Large intestine (tissue), 3 donors: ENCODE measurements around the gene LMNTD2. TPM values are rescaled to one million over a fixed set of nuclear protein-coding genes. Genes with fewer than 3 reads are reported as not detected.

Experiments
- DNase-seq, 2 donors: peaks; one replicate each; pipeline versions ENCODE4 v3.0.0 to v3.0.0-alpha.2; 2013
- H3K27ac ChIP-seq: one replicate; pipeline ENCODE4 v1.5.1; 2013; ENCODE audit warnings: low read length
- H3K27me3 ChIP-seq: 2 replicates; pipeline ENCODE4 v1.6.1; 2013; ENCODE audit warnings: low read length; ENCODE audit not compliant: control insufficient read depth, insufficient read depth
- H3K36me3 ChIP-seq: 2 replicates; pipeline ENCODE4 v1.6.1; 2013; ENCODE audit warnings: low read length; ENCODE audit not compliant: control insufficient read depth, insufficient read depth
- H3K4me1 ChIP-seq: one replicate; pipeline ENCODE4 v1.6.1; 2013; ENCODE audit warnings: low read length; ENCODE audit not compliant: control insufficient read depth, insufficient read depth
- H3K4me3 ChIP-seq: one replicate; pipeline ENCODE4 v1.5.1; 2013; ENCODE audit warnings: low read length
- H3K9me3 ChIP-seq: one replicate; pipeline ENCODE4 v1.6.1; 2013; ENCODE audit warnings: mild to moderate bottlenecking, low read depth, low read length, moderate library complexity; ENCODE audit not compliant: control insufficient read depth
- WGBS: methylation state at CpG from one replicate; pipeline ENCODE4 v1.1.5; 2013; ENCODE audit warnings: low lambda C conversion rate; ENCODE audit not compliant: insufficient coverage; 5-methylcytosine and 5-hydroxymethylcytosine counted together
- polyA plus RNA-seq: library from polyadenylated mRNA; unstranded; fragments of 120-200 nt; gene quantifications from one replicate; pipeline ENCODE4 v1.2.1, GENCODE V29; 2013

LMNTD2 gene
- polyA plus RNA-seq, 1 donor: 4.6 TPM

DNA sequence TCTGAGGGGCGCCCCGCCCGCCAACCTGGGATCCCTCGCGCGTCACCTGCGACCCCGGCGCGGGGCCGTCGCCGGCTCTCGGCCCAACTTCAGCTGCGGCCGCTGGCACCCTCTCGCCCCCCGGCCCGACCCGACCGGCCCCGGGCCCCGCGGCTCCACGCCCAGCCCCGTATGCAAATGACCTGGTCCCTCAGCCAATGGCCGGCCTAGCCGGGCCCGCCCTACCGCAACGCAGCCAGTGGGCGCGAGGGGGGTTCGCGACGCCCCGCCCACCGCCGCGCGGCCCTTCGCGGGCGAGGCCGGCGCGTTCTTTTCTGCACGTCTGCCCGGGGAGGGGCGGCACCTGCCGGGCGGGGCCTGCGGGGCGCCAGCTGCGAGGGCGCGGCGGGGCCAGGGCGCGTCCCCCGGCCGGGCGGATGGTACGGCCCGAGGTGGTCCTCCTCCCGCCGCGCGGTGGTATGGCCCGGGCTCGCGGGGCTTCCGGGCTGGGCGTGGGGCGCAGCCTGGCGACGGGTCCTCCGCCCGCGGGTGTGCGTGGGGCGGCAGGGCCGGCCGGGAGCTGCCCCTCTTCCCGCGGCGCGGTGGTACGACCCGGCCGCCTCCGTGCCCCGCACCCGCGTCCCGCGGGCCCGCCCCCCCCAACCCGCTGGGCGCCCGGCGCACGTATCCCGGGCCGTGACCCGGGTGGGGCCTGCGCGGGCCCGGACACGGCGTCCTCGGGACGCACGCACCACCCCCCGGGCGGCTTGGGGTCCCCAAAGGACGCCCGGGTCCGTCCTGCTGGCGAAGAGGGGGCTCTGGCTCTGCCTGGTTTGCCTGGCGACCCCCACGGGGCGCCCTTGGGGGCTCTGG lies 8.0 kb upstream of the LMNTD2 start:
- DNase-seq: peak; percentile 95 to 98
- peak overlapping the region; percentile 63 for H3K4me3 ChIP-seq
- H3K27ac ChIP-seq: no peak overlapping the region
- WGBS: no CpG with 5 or more reads among the region's 123 CpGs
- H3K4me1 ChIP-seq: peaks cover 16% of the 10 kb centered on the region
- no peaks in the 10 kb centered on the region for H3K9me3 ChIP-seq
- peaks cover 7% of the 10 kb centered on the region for H3K36me3 ChIP-seq
- peaks cover 18% of the 10 kb centered on the region for H3K27me3 ChIP-seq

DNA sequence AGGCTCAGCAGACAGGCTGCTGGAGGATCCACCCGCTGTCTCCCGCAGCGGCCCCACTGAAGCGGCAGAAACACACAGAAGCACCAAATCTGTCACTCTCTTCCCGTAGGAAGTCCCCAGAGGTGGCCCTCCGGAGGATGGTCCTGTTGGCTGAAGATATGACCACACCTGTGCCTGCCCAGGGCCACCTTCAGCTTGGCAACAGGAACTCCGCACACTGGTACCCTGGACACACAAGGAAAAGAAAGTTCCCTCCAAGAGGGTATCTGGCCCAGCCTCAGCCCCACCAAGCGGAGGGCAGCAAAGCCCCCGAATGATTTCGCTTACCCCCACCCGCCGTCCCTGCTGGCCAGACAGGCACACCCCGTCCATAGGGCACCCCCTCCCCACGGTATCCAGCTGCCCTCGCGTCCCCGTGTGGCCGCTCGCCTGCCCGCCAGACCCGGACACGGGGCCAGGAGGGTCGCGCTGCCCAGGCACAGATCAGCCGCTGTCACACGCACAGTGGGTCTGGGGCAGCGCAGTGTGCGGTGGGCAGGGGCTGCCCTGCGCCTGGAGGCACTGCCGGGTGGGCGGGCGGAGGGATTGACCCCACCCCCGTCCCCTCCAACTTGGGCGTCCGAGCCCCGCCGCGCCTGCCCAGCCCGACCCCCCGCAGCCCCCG lies 7.2 kb upstream of the LMNTD2 start:
- H3K4me1 ChIP-seq: peaks cover 11% of the 10 kb centered on the region
- no CpG with 5 or more reads among the region's 41 CpGs for WGBS
- H3K36me3 ChIP-seq: peaks cover 15% of the 10 kb centered on the region
- H3K4me3 ChIP-seq: peak overlapping the region; percentile 41
- no peak for DNase-seq
- no peaks in the 10 kb centered on the region for H3K9me3 ChIP-seq
- no peak overlapping the region for H3K27ac ChIP-seq
- peaks cover 13% of the 10 kb centered on the region for H3K27me3 ChIP-seq

DNA sequence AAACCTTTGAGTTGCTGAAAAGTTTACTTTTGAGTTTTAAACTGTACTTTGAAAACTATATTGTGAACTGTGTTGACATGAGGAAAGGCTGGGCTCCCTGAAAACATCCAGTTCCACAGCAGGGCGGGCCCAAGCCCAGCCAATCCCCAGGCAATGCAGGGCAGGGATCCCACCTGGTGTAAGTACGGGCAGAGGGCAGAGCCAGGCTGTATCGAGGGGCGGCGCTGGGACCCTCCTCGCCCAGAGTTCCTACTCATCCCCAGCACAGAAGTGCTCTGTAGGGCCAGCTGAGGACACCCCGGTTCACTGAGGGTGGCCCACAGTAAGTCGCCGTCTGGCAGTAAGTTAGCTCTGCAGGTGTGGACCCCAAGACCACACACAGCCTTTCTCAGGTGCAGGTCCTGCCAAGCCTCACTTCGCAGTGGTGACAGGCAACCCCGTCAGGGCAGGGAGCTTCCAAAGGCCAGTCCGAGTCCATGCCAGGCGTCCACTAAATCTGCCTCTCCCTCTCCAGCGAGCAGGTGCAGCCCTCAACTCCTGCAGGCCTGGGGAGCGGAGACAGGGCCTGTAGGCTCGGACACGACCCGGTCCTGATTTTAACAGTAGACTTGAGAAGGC lies 6.6 kb upstream of the LMNTD2 start:
- no peak overlapping the region for H3K4me3 ChIP-seq
- H3K9me3 ChIP-seq: no peaks in the 10 kb centered on the region
- peaks cover 15% of the 10 kb centered on the region for H3K4me1 ChIP-seq
- DNase-seq: no peak
- peaks cover 13% of the 10 kb centered on the region for H3K27me3 ChIP-seq
- no peak overlapping the region for H3K27ac ChIP-seq
- 90% methylated on average over 2 of the region's 18 CpGs for WGBS
- H3K36me3 ChIP-seq: peaks cover 21% of the 10 kb centered on the region

DNA sequence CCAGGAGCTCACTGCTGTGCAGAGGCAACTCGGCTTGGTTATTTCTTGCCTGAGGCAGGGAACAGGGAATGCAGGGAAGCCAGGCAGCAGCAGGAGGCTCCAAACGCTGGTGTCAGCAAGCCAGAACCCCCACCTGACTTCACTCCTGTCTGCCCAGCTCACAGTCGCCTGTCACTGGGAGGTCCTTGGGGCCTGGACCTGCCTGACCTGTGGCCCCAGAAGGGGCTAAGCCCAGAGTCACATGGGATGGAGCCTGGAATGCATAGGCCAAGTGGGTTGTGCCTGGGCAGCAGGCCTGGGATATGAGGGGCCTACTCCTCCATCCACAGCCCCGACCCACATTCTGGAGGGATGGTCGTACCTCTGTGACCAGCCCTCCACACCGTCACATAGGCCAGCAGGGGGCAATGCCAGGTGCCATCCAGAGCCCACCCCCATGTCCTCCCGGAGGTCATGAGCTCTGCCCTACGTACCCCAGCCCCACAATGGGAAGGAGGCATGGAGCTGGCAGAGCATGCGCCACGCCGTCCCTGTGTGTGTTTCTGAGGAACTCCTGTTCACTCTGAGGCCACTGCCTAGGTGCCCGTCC lies 5.5 kb upstream of the LMNTD2 start:
- no peak for DNase-seq
- H3K4me1 ChIP-seq: peaks cover 21% of the 10 kb centered on the region
- peaks cover 9% of the 10 kb centered on the region for H3K27me3 ChIP-seq
- no peak overlapping the region for H3K27ac ChIP-seq
- H3K9me3 ChIP-seq: no peaks in the 10 kb centered on the region
- no CpG with 5 or more reads among the region's 12 CpGs for WGBS
- peaks cover 23% of the 10 kb centered on the region for H3K36me3 ChIP-seq
- no peak overlapping the region for H3K4me3 ChIP-seq

DNA sequence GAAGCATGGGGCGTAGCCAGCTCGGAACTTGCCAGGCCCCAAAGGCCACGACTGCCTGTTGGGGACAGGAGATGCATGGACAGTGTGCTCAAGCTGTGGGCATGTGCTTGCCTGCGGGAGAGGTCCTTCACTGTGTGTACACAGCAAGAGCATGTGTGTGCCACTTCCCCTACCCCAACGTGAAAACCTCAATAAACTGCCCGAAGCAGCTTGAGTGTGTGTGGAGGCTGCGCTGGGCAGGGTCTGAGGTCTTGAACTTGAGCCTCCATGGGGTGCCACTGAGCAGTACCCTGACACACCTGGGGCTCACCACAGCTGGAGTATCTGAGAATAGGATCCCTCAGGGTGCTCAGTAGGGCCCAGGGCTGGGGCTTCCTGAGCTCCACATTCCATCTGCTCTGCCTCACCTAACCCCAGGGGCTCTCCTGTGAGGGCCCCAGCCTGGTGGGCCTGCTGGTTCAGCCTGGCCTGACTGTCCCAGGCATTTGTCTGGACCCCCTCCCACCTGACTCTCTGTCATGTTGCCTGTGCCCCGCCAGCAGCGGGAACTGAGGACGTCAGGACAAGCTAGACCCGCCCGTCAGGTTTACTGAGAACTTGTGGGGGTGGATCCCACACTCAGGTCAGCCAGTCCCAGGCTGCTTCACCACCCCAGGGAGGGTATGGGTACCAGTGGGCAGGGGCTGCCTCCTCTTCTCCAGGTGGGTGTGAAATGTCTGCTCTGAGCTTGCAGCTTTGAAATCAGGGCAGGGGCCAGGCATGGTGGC lies 3.5 kb upstream of the LMNTD2 start:
- WGBS: no CpG with 5 or more reads among the region's 12 CpGs
- no peak for DNase-seq
- Histone ChIP-seq H3K4me1 (peaks cover 25% of the 10 kb centered on the region), H3K9me3 (no peaks in the 10 kb centered on the region), H3K27ac (no peak overlapping the region), H3K36me3 (peaks cover 23% of the 10 kb centered on the region), H3K4me3 (no peak overlapping the region), H3K27me3 (peaks cover 7% of the 10 kb centered on the region)

DNA sequence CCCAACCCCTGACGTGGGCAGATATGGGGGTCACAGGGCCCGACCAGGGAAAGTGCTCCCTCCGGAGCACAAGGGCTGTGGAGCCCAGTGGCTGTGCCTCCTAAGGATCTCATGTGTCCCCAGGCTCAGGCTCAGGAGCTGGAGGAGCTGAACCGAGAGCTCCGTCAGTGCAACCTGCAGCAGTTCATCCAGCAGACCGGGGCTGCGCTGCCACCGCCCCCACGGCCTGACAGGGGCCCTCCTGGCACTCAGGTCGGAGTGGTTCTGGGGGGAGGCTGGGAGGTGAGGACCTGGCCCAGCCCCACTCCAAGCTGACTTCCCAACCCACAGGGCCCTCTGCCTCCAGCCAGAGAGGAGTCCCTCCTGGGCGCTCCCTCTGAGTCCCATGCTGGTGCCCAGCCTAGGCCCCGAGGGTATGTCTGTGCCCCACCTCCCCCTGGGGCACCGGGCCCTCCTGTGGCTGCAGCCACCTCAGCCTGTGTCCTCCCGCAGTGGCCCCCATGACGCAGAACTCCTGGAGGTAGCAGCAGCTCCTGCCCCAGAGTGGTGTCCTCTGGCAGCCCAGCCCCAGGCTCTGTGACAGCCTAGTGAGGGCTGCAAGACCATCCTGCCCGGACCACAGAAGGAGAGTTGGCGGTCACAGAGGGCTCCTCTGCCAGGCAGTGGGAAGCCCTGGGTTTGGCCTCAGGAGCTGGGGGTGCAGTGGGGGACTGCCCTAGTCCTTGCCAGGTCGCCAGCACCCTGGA lies 2.7 kb upstream of the LMNTD2 start:
- H3K4me1 ChIP-seq: peaks cover 26% of the 10 kb centered on the region

DNA sequence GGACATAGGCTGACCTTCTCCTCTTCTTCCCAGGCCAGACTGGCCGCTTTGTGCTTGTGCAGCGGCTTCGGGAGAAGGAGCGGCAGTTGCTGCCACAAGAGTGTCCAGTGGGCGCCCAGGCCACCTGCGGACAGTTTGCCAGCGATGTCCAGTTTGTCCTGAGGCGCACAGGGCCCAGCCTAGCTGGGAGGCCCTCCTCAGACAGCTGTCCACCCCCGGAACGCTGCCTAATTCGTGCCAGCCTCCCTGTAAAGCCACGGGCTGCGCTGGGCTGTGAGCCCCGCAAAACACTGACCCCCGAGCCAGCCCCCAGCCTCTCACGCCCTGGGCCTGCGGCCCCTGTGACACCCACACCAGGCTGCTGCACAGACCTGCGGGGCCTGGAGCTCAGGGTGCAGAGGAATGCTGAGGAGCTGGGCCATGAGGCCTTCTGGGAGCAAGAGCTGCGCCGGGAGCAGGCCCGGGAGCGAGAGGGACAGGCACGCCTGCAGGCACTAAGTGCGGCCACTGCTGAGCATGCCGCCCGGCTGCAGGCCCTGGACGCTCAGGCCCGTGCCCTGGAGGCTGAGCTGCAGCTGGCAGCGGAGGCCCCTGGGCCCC lies 1.6 kb upstream of the LMNTD2 start:
- peaks cover 23% of the 10 kb centered on the region for H3K4me1 ChIP-seq
- H3K36me3 ChIP-seq: peaks cover 23% of the 10 kb centered on the region
- no CpG with 5 or more reads among the region's 29 CpGs for WGBS
- no peak for DNase-seq
- peak overlapping the region; percentile 77 for H3K27ac ChIP-seq
- no peaks in the 10 kb centered on the region for H3K9me3 ChIP-seq
- H3K4me3 ChIP-seq: peak overlapping the region; percentile 58
- H3K27me3 ChIP-seq: peaks cover 22% of the 10 kb centered on the region

More for the DNA sequence above, 2.7 kb upstream of the LMNTD2 start:
- WGBS: no CpG with 5 or more reads among the region's 18 CpGs
- Histone ChIP-seq H3K36me3 (peaks cover 23% of the 10 kb centered on the region), H3K27me3 (peaks cover 11% of the 10 kb centered on the region), H3K4me3 (no peak overlapping the region), H3K9me3 (no peaks in the 10 kb centered on the region), H3K27ac (no peak overlapping the region)
- DNase-seq: no peak

DNA sequence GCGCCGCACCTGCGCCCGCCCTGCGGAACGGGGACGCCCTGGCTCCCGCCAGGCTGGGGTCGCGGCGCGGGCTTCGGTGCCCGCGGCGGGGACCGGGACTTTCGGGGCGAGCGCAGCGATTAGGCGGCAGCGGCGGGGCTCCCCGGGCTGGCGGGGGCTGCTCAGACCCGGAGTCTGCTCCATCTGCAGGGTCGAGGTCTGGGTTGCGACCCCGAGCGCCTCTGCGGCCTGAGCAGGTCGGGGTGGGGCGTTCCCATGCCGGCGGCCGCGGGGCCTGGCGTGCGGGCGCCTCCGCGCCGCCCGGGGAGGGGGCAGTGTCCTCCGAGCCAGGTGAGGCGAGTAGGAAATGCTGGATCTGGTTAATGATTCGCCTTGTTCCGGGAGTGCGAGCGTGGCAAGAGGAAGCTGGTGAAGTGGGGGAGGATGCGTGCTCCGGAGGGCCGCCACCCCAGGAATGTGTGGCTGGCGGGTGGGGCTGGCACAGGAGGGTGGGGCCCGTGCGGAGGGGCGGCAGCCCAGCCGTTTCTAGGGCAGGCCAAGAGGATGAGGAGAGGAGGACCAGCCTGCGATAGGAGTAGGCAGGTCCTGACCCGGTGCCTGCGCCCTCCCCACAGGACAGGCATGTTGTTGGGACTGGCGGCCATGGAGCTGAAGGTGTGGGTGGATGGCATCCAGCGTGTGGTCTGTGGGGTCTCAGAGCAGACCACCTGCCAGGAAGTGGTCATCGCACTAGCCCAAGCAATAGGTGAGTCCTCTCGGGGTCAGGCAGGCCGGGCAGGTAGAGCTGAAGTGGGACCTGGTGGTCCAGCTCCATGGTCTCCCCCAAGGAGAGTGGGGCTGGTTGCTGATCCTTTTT lies 838 bp upstream of the LMNTD2 start:
- H3K36me3 ChIP-seq: peaks cover 23% of the 10 kb centered on the region
- peak; percentile 95 to 97 for DNase-seq

More for the DNA sequence above, 838 bp upstream of the LMNTD2 start:
- peak overlapping the region; percentile 58 for H3K4me3 ChIP-seq
- no CpG with 5 or more reads among the region's 67 CpGs for WGBS
- peak overlapping the region; percentile 81 for H3K27ac ChIP-seq
- H3K9me3 ChIP-seq: peaks cover 2% of the 10 kb centered on the region
- peaks cover 30% of the 10 kb centered on the region for H3K27me3 ChIP-seq
- peaks cover 23% of the 10 kb centered on the region for H3K4me1 ChIP-seq
